Smooth muscle cell of the brain vasculature (primary cell): ENCODE measurements around the gene TGFB3.
"Not testable (repeated sequence)": the region's sequence is repeated elsewhere in the genome, so short reads cannot be mapped to it uniquely, and the experiment has no call there.

Source experiments
- DNase-seq: peaks from one replicate; pipeline ENCODE4 v3.0.0-alpha.2; 2012; ENCODE audit warnings: low read depth, low spot score

TGFB3 gene

DNA sequence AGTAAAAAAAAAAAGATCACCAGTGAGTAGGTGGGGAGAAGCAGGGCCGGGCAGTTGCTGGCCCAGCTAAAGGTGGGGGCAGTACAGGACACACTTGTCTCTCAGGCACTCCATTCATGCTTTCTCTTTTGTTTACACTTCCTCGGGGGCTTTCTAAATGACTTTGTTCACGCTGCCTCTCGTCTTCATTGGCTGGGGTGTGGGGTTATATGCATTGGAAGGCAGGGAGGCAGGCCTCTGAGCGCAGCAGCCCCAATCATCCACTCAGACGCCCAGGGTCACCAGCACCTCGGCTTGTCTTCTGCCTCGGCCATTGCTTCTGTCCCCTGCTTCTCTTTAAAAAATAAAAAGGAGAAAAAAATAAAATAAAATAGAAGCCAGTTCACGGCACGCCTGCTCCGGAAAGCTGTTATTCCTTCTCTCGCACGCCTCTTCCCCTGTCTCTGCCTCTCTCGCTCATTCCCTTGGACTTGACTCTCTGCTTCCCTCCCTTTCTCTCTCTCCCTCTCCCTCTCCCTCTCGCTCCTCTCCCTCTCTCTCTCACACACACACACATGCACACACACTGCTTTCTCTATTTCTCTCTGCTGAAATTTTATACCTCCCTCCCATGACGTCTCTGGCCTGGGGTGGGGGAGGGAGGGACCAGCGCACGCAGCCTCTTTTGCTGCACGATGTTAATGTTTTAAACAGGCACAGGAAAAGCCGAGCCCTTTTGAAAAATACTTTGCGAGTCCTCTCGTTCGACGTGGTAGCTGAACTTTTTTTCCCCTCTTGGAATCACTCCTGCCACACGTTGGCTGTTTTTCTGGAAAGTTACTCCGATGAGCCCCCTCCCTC, at the start of gene TGFB3:
TSS of gene TGFB3 (minus strand) at position 570 of the 840 bp plus-strand sequence. CDS start 1,102 bp downstream, outside the sequence.
- DNase-seq: peak; percentile 82

DNA sequence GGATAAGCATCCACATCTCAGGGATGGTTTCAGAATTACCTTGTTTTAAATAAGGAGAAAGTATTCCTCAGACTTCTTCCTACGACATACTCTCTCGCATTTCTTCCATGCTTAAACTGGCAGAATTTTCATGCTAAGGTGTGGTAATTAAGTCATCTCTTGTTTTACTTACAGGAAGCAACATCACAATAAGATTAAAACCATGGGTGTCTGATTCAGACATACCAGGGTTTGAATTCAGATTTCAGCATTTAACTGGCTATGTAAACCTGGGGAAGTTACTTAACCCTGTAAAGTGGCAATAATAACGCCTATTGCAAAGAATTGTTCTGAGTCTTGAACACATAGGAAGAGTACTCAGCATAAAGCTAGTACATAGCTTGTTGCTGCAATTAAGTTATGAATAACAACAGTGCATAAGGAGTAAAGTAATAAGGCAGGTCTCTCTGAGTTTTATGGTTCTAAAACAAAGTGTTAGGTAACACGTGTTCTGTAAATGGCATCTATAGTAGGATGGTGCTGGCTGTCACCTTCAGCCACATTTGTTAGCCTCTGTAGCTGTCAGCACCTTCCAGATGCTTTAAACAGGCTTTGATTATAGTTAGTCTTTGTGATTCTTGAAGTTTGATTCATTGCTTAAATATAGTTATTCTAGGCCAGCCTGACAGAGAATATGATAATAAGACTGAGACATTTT, 42.6 kb upstream of the TGFB3 start:
- DNase-seq: no peak

DNA sequence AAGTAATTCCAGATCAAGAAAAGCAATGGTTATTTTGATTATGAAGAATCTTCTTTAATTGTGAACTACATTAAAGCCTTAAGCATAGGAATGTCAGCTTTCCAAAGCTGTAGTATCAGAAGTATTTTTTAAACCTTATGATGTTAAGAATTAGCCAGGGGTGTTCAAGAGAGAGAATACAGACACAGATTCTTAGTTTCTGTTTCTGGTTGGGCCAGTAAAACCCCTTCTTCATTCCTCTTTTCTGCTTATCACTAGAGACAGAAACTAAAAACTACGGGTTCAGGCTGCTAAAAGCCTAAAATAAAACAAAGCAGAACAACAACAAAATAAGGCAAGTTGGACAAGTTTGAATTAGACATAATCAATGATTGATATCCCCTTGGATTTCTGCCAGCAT, 42.0 kb upstream of the TGFB3 start:
- DNase-seq: no peak

DNA sequence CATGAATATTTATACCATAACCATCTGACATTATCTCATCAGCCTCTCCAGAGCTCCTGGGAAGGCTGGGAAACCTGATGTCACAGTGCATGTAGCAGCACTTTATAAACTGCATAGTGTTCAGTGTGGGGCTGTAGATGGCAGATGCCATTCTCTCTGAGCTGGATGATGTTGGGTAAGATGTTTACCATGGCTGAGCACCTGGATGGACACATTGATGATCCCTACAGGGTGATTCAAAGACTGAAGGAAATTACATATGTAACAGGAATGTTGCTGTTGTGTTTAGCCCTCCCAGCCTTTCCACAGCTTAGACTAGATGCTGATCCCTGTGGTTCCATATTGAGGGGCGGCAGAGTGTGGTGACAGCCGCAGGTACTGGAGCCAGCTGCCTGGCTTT, 41.2 kb upstream of the TGFB3 start:
- no peak for DNase-seq

DNA sequence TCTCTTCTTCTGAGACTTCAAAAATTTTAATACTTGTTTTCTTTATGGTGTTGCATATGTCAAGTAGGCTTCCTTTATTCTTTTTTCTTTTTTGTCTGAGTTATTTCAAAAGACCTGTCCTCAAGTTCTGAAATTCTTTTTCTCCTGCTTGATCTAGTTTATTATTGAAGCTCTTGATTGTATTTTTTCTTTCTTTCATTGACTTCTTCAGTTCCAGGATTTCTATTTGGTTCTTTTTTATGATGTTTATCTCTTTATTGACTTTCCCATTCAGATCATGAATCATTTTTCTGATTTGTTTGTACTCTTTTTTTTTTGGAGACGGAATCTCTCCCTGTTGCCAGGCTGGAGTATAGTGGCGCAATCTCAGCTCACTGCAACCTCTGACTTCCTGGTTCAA, 37.9 kb upstream of the TGFB3 start:
- DNase-seq: no peak

DNA sequence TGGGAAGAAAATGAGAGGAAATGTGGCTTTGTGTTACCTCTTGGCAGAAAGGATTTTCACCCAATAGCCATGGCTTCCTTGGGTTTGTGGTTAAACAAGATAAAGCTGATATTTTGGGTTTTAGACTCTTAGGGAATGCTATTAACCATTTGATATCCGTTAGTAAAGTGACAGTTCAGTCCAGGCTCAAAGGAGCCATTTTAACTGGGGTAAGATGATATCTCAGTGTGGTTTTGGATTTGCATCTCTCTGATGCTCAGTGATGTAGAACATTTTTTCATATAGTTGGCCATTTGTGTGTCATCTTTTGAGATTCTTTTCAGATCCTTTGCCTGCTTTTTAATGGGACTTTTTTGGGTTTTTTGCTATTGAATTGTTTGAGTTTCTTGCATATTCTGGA, 33.9 kb upstream of the TGFB3 start:
- DNase-seq: no peak

DNA sequence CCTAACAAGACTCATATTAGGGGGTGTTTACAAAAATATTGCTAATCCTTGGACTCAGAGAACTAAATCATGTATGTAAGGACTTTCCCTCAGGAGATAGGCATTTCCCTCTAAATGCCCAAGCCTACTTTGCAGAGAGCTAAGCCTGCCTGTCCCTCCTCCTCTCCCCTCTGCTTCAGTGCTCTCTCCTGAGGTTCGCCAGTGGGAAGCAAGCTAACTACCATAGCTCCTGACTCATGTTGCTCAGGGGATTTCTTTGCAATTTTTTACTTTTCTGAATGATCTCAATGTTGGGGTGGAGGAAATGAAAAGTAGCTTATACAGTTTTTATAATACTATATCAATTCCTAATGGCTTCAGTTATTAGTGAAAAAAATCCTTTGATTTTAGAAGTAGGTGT, 33.4 kb upstream of the TGFB3 start:
- DNase-seq: no peak

DNA sequence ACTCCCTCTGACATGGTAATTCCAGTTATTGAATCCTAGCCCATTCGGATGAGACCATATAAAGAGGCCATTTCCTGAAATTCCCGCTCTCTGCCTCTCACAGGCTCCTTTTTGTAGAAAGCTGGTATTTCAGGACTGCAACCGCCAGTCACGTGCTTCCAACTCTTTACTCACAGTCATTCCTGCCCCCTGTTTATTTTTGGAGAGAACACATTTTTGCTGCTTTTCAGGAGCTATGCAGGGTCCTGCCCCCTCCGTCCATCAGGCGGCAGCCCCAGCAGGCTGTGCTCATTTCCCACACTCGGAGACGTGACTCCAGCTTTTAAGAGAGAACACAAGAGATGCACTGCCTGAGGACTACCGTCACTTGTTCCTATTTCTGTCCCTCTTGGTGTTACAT, 30.6 kb upstream of the TGFB3 start:
- peak; percentile 13 for DNase-seq

DNA sequence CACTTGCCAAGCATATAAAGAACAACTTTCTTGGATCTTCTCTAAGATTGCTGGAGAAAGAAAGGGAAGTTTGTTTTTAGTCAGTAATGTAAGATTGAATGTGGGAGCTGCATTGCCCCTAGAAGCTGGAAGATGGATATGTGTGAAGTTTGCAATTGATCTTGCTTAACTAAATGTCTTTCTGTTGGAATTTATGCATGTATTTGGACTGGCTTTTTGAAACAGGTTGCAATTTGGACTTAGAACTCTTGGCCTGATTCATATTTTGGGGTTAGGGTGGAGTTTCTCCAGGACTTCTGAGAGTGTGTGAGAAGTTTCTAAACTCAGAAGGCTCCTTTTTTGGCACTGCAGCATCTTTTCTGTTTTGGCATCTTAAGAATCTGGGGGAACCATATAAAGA, 30.1 kb upstream of the TGFB3 start:
- no peak for DNase-seq

DNA sequence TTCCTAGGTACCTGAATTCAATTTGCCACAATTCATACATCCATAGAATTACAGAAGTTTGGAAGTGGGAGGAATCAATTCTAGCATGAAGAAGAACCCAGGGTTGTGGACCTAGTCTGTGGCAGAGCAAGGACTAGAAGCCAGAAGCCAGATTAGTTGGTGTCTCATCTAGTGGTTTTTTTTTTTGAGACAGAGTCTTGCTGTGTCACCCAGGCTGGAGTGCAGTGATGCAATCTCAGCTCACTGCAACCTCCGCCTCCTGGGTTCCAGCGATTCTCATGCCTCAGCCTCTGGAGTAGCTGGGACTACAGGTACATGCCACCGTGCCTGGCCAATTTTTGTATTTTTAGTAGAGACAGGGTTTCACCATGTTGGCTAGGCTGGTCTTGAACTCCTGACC, 27.8 kb upstream of the TGFB3 start:
- DNase-seq: not testable (repeated sequence)

DNA sequence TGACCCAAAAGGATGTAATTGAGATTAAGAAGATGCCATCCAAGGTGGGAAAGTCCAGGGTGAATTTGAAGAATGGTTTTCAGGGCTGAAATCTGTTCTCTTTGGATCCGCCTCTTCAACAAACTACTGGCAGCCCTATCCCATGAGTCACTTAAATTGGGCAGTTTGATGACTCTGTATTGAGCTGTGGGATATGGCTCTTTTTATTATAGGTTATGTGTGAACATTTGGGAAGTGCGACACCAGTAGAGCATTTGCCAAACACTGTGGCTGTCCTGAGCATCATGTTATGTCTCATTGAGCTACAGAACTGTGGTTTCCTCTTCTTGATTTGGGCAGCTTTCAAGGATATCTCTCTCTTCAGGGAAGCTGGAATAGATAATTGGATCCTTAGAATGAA, 26.1 kb upstream of the TGFB3 start:
- no peak for DNase-seq

DNA sequence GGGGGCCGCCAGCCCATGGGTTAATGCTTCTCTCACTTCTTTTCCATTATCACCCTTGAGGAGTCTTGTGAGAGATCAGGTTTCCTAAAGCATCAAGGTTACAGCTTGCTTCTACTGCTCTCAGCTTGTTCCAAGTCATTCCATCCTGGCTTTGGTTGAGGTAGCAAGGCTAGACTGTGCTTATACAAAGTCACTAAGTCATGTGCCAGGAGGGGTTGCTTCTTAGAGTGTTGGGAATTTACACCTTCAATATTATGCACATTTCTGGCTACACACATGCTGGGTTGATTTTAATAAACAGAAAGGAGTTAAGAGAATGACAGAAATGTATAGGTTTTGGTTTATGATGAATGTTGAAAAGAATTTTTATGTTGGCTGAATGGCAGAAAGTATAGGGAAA, 25.6 kb upstream of the TGFB3 start:
- no peak for DNase-seq

DNA sequence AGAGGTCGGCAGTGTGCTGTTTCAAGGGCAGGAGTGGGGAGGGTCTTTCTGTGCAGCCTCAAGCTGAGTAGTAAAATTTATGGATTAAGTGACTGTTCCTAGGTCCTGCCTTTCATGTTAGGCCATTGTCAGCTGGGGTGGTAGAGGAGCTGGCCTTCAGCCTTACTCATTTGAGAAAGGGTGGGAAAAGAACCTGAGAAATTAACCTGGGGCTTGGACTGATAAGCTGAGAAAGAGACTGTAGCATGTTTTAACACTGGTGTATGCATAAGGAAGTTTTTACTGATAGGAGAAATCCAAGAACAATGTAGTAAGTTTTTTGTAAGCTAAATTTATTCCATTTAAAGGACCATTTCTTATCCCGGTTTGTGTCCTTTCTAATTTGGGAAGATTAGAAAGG, 24.5 kb upstream of the TGFB3 start:
- no peak for DNase-seq

DNA sequence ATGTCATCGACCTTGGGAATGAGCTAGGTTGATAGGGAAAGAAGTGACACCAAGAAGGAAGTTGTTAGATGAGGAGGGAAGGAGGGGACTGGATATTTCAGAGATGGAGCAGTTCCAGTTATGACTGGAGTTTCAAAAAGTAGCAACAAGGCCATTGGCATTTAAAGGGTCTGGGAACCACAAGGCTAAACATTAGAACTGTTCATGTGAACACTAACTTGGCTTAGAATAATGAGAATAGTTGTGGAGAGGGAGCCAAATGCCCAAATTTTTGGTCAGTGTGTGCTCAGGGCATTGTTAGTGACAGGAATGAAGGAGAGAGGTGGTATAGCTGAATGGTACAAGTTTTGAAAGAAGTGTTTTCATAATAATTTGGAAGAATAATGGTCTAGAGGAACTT, 20.6 kb upstream of the TGFB3 start:
- no peak for DNase-seq

DNA sequence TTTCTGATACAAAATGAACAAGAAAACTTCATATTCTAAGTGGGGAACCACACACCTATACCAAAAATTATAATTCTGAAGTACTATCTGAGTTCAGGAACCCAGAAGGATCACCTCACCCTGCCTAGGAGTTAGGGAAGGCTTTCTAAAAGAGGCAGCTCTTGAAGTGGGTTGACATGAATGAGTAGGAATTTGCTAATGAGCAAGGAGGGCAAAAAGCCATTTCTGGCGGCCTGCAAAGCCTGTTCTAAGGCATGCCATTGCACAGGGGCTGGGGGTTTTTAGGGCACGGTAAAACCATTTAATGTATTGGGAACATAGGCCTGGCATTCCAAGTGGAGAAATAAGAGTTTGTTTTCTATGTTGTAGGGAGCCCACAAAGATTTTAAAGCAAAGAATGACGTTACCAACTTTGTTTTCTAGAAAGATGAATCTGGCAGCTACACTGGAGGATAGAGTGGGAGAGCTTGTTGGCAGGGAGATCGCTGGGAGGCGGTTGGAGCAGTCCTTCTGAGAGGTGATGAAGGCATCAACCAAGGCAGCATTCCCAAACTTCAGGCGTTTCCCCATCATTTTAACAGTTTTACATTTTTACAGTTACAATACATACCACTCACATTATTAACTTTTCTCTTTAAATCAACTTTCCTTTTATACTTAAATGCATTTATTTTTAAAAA, 17.9 kb upstream of the TGFB3 start:
- no peak for DNase-seq

DNA sequence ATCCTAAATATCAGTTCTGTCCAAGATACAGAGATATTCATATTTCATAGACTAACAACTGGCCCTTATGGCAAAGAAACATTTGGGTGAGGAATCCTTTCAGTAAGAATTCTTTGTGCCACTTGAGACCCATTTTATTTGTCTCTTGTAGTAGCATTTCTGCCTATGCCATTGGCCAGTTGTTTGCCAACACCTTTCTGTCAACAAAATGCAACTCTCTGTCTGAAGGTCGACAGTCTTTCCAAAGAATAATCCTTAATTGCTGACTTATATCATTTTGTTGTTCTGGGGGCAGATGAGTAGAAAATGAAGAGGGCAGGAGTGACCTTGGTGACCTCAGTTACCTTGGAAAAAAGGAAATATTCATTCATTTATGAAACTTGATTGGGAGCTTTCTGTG, 14.7 kb upstream of the TGFB3 start:
- DNase-seq: no peak

DNA sequence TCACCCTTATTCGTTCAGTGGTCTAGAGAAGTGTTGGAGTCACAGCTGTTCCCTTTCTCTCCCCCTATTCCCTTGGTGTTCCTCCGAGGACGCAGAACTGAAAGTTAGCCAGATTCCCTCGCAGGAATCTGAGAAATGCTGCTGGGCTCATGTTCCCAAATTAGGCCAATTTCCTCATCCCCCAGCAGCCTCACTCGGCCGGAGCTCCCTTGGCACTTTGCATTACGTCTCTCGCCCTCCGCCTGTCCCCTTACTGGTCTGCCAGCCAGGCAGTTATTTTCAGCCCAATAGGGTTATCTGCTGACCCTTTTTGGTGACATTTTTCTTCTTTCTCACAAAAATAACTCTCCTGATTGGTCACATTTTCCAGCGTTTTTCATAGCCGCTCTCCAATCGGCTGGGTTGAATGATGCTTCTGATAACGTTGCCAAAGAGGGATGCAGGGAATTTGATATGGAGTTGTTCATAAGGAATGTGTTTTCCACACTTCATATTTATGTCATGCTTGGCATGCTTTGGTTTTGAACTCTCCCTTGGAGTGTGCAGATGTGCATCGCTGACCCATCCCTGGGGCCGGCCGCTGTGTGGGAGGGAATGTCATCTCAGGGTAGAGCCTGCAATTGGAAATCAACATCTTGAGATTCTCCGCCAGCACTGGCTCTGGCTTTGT, 13.7 kb upstream of the TGFB3 start:
- DNase-seq: no peak

DNA sequence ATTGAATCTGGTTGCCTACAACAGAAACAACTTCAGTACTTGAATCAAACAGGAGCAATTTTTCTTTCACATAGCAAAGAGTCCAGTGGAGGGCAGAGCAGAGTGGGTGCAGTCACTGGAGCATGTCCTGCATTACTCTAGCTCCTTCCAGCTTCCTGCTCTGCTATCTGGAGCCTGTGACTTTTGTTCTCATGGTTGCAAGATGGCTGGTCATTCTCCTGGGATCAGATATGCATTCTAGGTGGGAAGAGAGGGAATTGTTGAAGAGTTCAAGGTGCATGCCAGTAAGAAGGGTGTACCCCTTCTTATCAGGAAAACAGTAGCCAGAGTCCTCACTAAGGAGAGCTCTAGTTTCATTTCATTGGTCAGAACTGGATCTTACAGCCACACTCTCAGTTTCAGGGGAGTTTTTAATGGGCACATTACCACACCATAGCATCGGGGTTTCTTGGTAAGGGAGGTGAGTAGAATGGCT, 11.8 kb upstream of the TGFB3 start:
- DNase-seq: no peak

DNA sequence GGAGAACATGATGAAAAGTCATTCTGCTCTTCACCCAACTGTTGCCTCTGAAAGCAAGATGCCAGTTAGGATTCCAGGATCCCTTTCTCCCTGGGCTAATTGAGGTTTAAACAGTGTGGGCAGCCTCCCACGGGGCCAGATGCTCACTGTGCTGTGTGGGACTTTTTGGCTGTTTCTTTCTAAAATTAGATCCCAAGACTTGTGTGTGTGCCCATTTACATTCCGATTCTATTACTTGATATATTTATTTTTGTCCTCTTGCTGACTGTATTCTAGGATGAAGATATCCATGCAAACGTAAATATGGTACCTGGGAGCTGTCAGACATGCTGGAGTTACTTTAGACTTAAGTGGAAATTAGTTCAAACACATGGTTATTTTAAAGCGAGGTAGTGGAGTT, 10.0 kb upstream of the TGFB3 start:
- no peak for DNase-seq

DNA sequence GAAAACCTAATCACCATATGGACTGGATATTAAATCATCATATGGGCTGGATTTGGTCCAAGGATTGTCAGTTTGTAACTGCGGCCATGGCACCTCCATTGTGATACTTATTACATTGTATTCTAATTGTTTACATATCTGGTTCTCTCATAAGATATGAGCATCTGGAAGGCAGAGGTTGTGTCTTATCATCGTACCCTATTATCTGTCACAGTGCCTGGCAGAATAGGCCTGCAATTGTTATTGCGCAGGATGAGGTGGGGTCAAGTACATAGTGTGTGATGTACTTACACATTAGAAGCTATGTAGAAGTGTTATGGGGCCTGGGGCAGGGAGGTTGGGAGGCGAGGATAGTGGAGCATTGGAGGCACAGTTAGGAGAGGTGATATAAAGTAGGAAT, 8.5 kb upstream of the TGFB3 start:
- no peak for DNase-seq

DNA sequence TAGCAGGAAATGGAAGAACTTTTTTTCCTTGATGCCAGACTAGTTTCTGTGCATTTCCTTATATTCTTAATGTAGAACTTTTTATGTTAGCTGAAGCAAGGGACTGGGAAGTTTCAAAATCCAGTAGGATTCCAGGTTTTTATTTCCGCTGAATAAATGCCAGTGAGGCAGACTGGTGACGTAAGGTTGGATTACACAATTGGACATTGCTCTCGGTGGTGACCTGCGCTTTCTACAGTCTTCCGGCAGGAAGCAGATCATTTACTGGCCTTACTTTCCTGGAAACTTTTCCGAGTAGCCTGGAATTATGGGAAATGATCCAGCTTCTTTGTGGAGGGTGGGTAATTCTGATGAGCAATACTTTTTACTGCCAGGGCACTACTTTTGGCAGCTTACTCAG, 7.3 kb upstream of the TGFB3 start:
- DNase-seq: no peak
